GM12878 (cell line): ENCODE results near the gene NCAN. TPM values are rescaled to one million over a fixed set of nuclear protein-coding genes. Genes with fewer than 3 reads are reported as not detected.

Experiments
- ATAC-seq: fragments of 200-7000 bp; cut with Tn5 transposase; 3 replicates; pipeline ENCODE4 v1.9.1; 2020; ENCODE audit warnings: mild to moderate bottlenecking, moderate library complexity
- BruUV-seq: library from RNA; stranded (reverse); fragments of 400-500 nt; replicated peaks from 2 replicates; lab custom pipeline; 2021; lab: Mats Ljungman, UMichigan
- CTCF ChIA-PET: fragments of 300-600 bp; sonication (Branson Sonifier 250); formaldehyde crosslinking; extraction: SDS; loops from one replicate; lab custom pipeline; 2021; ENCODE audit warnings: inconsistent platforms; lab: Yijun Ruan, JAX
- POLR2A ChIA-PET: fragments of 350-600 bp; formaldehyde crosslinking; extraction: SDS; loops from one replicate; lab custom pipeline; 2021; ENCODE audit warnings: inconsistent platforms; lab: Charles Lee
- RAD21 ChIA-PET: fragments of 300-600 bp; sonication (Branson Sonifier 250); formaldehyde crosslinking; loops from one replicate; lab custom pipeline; 2023; ENCODE audit warnings: antibody characterized with exemption; ENCODE audit not compliant: unreplicated experiment; lab: Charles Lee
- SMC1A ChIA-PET: fragments of 300-600 bp; sonication (Branson Sonifier 250); formaldehyde crosslinking; loops from one replicate; lab custom pipeline; 2023; ENCODE audit not compliant: unreplicated experiment, uncharacterized antibody; lab: Charles Lee
- DNase-seq: peaks from one replicate; pipeline ENCODE4 v3.0.0-alpha.2; 2011; ENCODE audit warnings: low read depth, low spot score
- FAIRE-seq: peaks from 3 replicates; lab custom pipeline; 2011; peaks lifted over from hg19 to GRCh38; lab: Jason Lieb, UNC
- H2AFZ ChIP-seq: 2 replicates; pipeline ENCODE4 v1.6.0; 2011; ENCODE audit warnings: low read depth, low read length, control low read depth; ENCODE audit not compliant: control insufficient read depth
- H3K27ac ChIP-seq: 2 replicates; pipeline ENCODE4 v1.5.1; 2011; ENCODE audit warnings: control low read depth; ENCODE audit not compliant: control insufficient read depth, insufficient read depth
- H3K27me3 ChIP-seq, 2 experiments: replicated peaks in 1 of 2; 2 replicates each; pipeline versions ENCODE4 v1.6.0 to v1.6.1; 2011; ENCODE audit warnings: low read length in 1 of 2; ENCODE audit not compliant: control insufficient read depth in 2 of 2, insufficient read depth in 2 of 2
- H3K36me3 ChIP-seq, 2 experiments: 2 replicates each; pipeline ENCODE4 v1.5.1; 2011; ENCODE audit warnings: low read length in 1 of 2; ENCODE audit not compliant: control insufficient read depth in 2 of 2, insufficient read depth in 2 of 2
- H3K4me1 ChIP-seq: 2 replicates; pipeline ENCODE4 v1.6.1; 2011; ENCODE audit warnings: mild to moderate bottlenecking, low read length, moderate library complexity, mixed read lengths; ENCODE audit not compliant: control insufficient read depth, insufficient read depth
- H3K4me2 ChIP-seq: 2 replicates; pipeline ENCODE4 v1.6.0; 2011; ENCODE audit warnings: control low read depth; ENCODE audit not compliant: control insufficient read depth, insufficient read depth
- H3K4me3 ChIP-seq: fragments of 200-600 bp; sonication (generic); 2 replicates; pipeline ENCODE4 v1.5.1; 2016
- H3K79me2 ChIP-seq: 2 replicates; pipeline ENCODE4 v1.6.0; 2011; ENCODE audit warnings: low read length; ENCODE audit not compliant: control insufficient read depth, insufficient read depth
- H3K9ac ChIP-seq: 2 replicates; pipeline ENCODE4 v1.8.0; 2011; ENCODE audit warnings: low read length, control low read depth, mixed read lengths; ENCODE audit not compliant: control insufficient read depth, insufficient read depth
- H3K9me3 ChIP-seq: replicated peaks from 3 replicates; pipeline ENCODE4 v1.5.1; 2011; ENCODE audit warnings: mild to moderate bottlenecking, low read length; ENCODE audit not compliant: control insufficient read depth, insufficient read depth
- H4K20me1 ChIP-seq: 2 replicates; pipeline ENCODE4 v1.6.0; 2011; ENCODE audit not compliant: control insufficient read depth, insufficient read depth
- E2F4 ChIP-seq: IDR thresholded peaks from 2 replicates; pipeline ENCODE4 v1.6.1; 2012; ENCODE audit warnings: low read depth, low read length, improper control_type of control experiment
- ETV6 ChIP-seq, 2 experiments: fragments of 450-650 bp in 1 of 2; IDR thresholded peaks in 1 of 2; conservative IDR thresholded peaks in 1 of 2; 2 replicates each; pipeline ENCODE4 v1.6.1; 2014; ENCODE audit warnings: antibody characterized with exemption in 1 of 2, borderline replicate concordance in 1 of 2, low read depth in 1 of 2, mild to moderate bottlenecking in 1 of 2, moderate library complexity in 1 of 2
- GABPA ChIP-seq: IDR thresholded peaks from 2 replicates; pipeline ENCODE4 v1.6.1; 2014; ENCODE audit warnings: antibody characterized with exemption, low read depth, mild to moderate bottlenecking, inconsistent platforms
- HDGF ChIP-seq: fragments of 450-650 bp; IDR thresholded peaks from 2 replicates; pipeline ENCODE4 v1.6.1; 2016; ENCODE audit warnings: antibody characterized with exemption
- IKZF1 ChIP-seq: fragments of 450-650 bp; conservative IDR thresholded peaks from 2 replicates; pipeline ENCODE4 v1.6.1; 2017; ENCODE audit warnings: antibody characterized with exemption, mild to moderate bottlenecking
- MEF2B ChIP-seq: fragments of 450-650 bp; IDR thresholded peaks from 2 replicates; pipeline ENCODE4 v1.6.1; 2018; ENCODE audit warnings: mild to moderate bottlenecking, moderate library complexity; ENCODE audit not compliant: partially characterized antibody, poor library complexity, severe bottlenecking
- MTA3 ChIP-seq: IDR thresholded peaks from 2 replicates; pipeline ENCODE4 v1.6.1; 2012; ENCODE audit warnings: low read length, inconsistent platforms, borderline replicate concordance
- PAX8 ChIP-seq: fragments of 450-650 bp; IDR thresholded peaks from 2 replicates; pipeline ENCODE4 v1.6.1; 2017; ENCODE audit warnings: mild to moderate bottlenecking, moderate library complexity
- RB1 ChIP-seq: fragments of 450-650 bp; formaldehyde crosslinking; IDR thresholded peaks from 2 replicates; pipeline ENCODE4 v1.6.1; 2017; ENCODE audit warnings: mild to moderate bottlenecking, borderline replicate concordance
- STAT1 ChIP-seq: fragments of 450-650 bp; conservative IDR thresholded peaks from 2 replicates; pipeline ENCODE4 v1.6.1; 2014; ENCODE audit warnings: antibody characterized with exemption, mild to moderate bottlenecking
- ZSCAN29 ChIP-seq: fragments of 450-650 bp; IDR thresholded peaks from 2 replicates; pipeline ENCODE4 v1.6.1; 2017; ENCODE audit warnings: mild to moderate bottlenecking, moderate library complexity
- WGBS: methylation state at CpG from one replicate; pipeline ENCODE4 v1.1.6; 2016; ENCODE audit warnings: low lambda C conversion rate; ENCODE audit not compliant: insufficient replicate concordance, insufficient coverage; ENCODE audit errors: missing lambda C conversion rate; 5-methylcytosine and 5-hydroxymethylcytosine counted together
- in situ Hi-C: fragments of 300-500 bp; cut with MboI; formaldehyde crosslinking; loops from 9 replicates; pipeline ENCODE4 v1.14.3; 2018; ENCODE audit warnings: mixed read lengths
- intact Hi-C: fragments of 100-400 bp; cut with micrococcal nuclease; formaldehyde crosslinking; loops from one replicate; pipeline ENCODE4 v1.14.2; 2022; ENCODE audit not compliant: unreplicated experiment
- polyA plus RNA-seq, 11 experiments: library from polyadenylated mRNA; depleted of rRNA in 4 of 11; unstranded in 6 of 11; stranded (reverse) in 5 of 11; fragments of >200 nt; fragmentation: Nextera tagmentation in 4 of 11; fragmentation: Illumina TruSeq in 1 of 11; extraction: Ambion mirVana in 4 of 11; extraction: Trizol in 1 of 11; gene quantifications; 1 replicate in 1 of 11; 2 replicates in 10 of 11; pipeline versions ENCODE4 v1.2.1 to v1.2.3, GENCODE V29; 2011 to 2016; ENCODE audit warnings: inconsistent platforms in 2 of 11, missing spikeins in 2 of 11, low read depth in 1 of 11
- total RNA-seq, 4 experiments: library from RNA; depleted of rRNA in 3 of 4; stranded (reverse); fragments of >200 nt in 3 of 4; fragmentation: Illumina TruSeq in 1 of 4; extraction: Trizol in 1 of 4; gene quantifications; 2 replicates each; pipeline versions ENCODE4 v1.2.1 to v1.2.3, GENCODE V29; 2013 to 2021

NCAN gene
- total and polyA plus RNA-seq, 10 of the 15 experiments (the other 5 are each of a cell fraction or from before 2014, with no cell fraction given) = 0.02 to 0.34 (median 0.12) TPM; not detected in 1

- Histone ChIP-seq H3K4me1 (no peaks in the 10 kb centered on the region), H3K36me3 (no peaks in the 10 kb centered on the region), H3K27ac (no peak overlapping the region), H3K27me3 (no peaks in the 10 kb centered on the region; a peak in 1 of 4 replicates), H3K9me3 (no peaks in the 10 kb centered on the region; the same call in 2 of the 3 replicates), H3K79me2 (no peaks in the 10 kb centered on the region), H3K4me3 (no peak overlapping the region), H4K20me1 (no peaks in the 10 kb centered on the region), H2AFZ (no peak overlapping the region), H3K4me2 (no peak overlapping the region), H3K9ac (no peak overlapping the region)
- WGBS = 87% methylated on average over 72 of the region's 72 CpGs
- in situ Hi-C loops = no loop called here
- ChIA-PET SMC1A (no interaction called here), CTCF (no interaction called here), RAD21 (no interaction called here), POLR2A (no interaction called here)
- no peak for TF ChIP-seq HDGF
- no peak for TF ChIP-seq ETV6 (conservative IDR thresholded peaks at IDR 0.05 in 1 of 2, IDR thresholded peaks at IDR 0.05 in 1 of 2; ENCODE audit: borderline replicate concordance in 1 of 2, low read depth in 1 of 2)
- no peak for TF ChIP-seq MEF2B
- TF ChIP-seq E2F4 = no peak
- TF ChIP-seq GABPA = no peak
- TF ChIP-seq ZSCAN29 = no peak
- TF ChIP-seq STAT1 = no peak
- TF ChIP-seq MTA3 = no peak
- TF ChIP-seq RB1 = no peak
- no peak for TF ChIP-seq IKZF1
- no peak for TF ChIP-seq PAX8
- BruUV-seq = no TSS peak
- intact Hi-C loops = no loop called here
- no peak for FAIRE-seq
- no peak for ATAC-seq
- DNase-seq = no peak
Measured at GRCh38 chr19:19257836-19258588, 46.3 kb downstream of the NCAN start.
